GF-D8 (cell line): ENCODE measurements around the gene XIAP.

ENCODE experiments used
- DNase-seq: peaks from one replicate; lab custom pipeline; 2025; lab: John Stamatoyannopoulos, UW

Gene XIAP

DNA sequence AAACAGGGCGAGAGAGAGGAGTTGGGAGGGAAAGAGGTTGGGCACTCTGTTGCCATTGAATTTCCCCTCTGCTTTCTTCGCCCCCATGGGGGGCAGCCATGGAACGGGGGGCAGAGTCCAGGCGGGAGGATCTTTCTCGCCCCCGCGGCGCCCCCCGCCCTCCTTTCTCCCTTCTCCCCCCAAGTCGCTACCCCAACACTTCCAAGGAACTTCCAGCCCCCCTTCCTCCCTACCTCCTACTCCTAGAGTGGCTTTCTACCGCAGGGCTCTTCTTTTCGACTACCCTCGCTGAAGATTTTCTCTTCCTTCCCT lies 101.1 kb downstream of the XIAP start:
- no peak for DNase-seq

DNA sequence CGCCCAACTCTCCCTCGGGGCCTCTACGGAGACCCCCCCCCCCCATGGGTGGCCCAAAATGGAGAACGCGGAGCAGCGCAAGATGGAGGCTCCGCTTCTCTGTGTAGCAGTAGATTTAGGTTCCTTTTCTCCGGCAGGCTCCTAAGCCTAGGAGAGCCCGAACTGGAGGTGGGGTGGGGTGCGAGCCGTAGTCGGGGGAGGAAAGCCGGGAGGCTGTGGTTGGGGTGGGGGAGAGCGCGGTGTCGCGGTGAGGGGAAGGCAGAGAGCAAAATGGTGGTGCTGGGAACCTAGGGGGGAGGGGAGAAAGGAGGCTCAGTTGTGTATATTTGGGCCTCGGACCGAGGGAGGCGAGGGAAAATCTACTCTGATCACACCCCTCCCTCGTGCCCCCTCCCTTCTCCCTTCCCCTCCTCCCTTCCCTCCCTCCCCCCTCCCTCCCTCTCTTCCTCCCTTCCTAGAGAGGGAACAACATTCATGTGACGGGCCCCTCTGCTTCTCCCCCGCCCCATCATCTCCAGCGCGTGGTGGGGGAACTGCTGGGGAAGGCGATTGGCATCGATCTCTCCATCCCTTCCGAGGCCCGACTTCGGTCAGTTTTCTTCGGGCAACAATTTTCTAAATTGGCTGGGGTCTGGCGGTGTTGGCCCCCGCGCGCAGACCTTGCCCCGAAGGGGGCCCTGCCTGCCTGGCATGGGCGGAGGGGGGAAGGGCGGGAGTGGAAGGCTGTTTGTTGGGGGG lies 101.6 kb downstream of the XIAP start, which contains the start of gene STAG2:
Gene STAG2 (plus strand): TSS at position 439 of the 738 bp plus-strand sequence. CDS start 60,922 bp downstream, outside the sequence.
- peak; percentile 76 for DNase-seq

DNA sequence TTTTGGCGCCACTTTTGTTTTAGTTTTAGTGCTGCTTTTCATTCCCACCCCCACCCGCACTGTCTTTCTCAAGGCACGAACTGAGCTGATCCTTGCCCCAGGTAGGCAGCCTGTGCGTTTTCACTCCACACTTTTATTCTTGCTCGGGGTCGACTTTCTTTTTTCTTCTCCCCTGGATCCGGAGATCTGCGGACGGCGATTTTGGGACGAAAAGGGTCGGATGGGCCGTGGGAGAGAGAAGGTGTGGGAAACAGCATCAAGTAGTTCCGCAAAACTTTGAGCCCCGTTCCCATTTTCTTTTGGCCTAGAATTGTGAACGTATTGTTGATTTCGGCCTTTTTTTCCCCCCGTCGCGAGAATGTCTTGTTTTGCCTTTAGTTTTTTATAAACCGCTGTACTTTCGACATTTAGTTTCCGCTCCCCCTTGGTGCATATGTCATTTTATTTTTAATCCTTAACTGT lies 102.2 kb downstream of the XIAP start:
- DNase-seq: peak; percentile 2

DNA sequence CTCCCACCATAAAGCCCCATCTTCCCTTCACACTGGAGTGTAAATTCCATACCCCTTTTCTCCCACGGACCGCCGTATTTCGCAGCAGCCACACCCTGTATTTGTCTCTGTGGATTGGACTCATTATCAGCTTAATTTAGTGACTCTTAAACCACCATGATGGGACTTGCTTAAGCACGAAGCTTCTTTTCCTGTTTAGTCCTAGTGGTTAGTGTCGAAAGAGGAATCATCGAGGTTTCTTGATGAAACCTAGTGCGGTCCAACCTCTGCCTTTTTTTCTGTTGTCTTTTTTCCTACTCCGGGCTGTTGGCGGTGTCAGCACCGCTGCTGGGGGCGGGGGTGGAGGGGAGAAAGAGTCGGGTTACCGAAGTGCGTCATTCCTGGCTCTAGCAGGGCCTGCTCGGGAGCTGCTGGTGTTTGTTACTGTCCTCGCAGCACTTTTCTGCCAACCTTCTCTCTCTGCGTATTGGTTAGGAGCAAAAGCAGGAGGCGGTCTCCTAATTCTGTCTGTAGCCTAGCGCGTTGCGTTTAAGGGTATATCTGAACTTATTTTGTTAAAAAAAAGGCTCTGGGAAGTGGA lies 103.0 kb downstream of the XIAP start:
- DNase-seq: peak; percentile 87
